Measurements from ENCODE around the gene OPCML. TPM values are rescaled to one million over a fixed set of nuclear protein-coding genes. Genes with fewer than 3 reads are reported as not detected.

Gene OPCML
- total RNA-seq, 1 donor from 2014 or later, result 1.2 TPM

DNA sequence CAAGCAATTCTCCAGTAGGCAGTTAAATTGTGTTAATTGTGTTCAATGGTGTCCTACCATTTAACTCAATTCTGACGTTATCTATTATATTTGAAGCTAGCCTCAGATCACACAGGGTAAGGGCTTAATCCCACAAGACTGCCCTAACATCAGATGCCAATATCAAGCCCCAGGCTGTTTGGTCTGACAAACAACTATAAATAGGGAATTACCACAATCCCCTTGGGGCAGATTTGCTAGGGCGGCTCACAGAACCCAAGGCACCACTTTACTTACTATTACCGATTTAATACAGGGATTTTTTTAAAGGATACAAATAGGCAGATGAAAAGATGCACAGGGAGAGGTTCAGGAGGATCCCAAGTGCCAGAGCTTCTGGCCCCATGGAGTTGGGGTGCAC, 678.4 kb downstream of the OPCML start:
- no peak overlapping the region for H3K27ac Mint-ChIP-seq (ENCODE audit: unreplicated experiment)
- no peaks in the 10 kb centered on the region for H3K27me3 Mint-ChIP-seq (ENCODE audit: low read depth)
- peaks cover 2% of the 10 kb centered on the region for H3K9me3 Mint-ChIP-seq
- no peak overlapping the region for H3K4me3 Mint-ChIP-seq
- H3K36me3 Mint-ChIP-seq (ENCODE audit: low read depth), result no peaks in the 10 kb centered on the region
- TF ChIP-seq, protein P1, sequence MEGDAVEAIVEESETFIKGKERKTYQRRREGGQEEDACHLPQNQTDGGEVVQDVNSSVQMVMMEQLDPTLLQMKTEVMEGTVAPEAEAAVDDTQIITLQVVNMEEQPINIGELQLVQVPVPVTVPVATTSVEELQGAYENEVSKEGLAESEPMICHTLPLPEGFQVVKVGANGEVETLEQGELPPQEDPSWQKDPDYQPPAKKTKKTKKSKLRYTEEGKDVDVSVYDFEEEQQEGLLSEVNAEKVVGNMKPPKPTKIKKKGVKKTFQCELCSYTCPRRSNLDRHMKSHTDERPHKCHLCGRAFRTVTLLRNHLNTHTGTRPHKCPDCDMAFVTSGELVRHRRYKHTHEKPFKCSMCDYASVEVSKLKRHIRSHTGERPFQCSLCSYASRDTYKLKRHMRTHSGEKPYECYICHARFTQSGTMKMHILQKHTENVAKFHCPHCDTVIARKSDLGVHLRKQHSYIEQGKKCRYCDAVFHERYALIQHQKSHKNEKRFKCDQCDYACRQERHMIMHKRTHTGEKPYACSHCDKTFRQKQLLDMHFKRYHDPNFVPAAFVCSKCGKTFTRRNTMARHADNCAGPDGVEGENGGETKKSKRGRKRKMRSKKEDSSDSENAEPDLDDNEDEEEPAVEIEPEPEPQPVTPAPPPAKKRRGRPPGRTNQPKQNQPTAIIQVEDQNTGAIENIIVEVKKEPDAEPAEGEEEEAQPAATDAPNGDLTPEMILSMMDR (conservative IDR thresholded peaks at IDR 0.05), result no peak
- H3K4me1 Mint-ChIP-seq, result peaks cover 9% of the 10 kb centered on the region
- DNase-seq (ENCODE audit: low read depth, low spot score), result no peak

DNA sequence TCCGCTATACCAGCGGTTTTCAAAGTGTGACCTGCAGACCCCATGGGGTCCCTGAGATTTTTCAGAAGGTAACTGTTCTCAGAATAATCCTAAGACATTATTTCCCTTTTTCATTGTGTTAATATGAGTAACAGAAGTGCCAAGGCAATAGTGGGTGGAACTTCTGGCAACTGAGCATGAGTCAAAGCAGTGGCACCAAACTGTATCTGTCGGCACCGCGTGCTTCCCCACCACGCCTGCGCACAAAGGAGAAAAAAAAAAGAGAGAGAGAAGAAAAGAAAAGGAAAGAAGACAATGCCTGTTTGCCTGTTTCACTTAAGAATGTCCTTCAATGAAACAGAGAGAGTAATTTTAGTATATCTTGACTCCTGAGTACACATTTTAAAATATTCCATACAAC, 679.9 kb downstream of the OPCML start:
- Mint-ChIP-seq H3K27me3 (ENCODE audit: low read depth) (no peaks in the 10 kb centered on the region), H3K36me3 (ENCODE audit: low read depth) (no peaks in the 10 kb centered on the region), H3K4me1 (no peaks in the 10 kb centered on the region), H3K4me3 (no peak overlapping the region), H3K27ac (ENCODE audit: unreplicated experiment) (no peak overlapping the region), H3K9me3 (peaks cover 2% of the 10 kb centered on the region)
- no peak for DNase-seq (ENCODE audit: low read depth, low spot score)
- TF ChIP-seq, protein P1 (conservative IDR thresholded peaks at IDR 0.05), result no peak

DNA sequence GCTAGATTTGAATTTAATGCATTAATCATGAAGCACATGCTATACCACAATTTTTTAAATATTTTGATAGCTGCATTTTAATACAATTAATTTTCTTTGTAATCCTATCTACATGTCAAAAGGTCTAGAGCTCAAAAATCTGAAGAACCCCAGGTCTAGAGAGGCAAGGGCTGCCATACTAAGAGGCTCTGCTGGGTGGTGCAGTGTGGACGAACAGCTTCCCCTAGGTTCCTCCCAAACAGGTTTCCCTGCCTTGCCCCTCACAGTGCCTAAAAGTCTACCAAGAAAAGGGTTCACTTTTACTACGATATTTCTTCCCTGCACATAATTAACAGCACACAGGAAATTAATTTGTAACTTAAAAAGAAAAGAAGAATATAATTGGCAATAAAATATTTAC, 681.1 kb downstream of the OPCML start:
- Mint-ChIP-seq H3K4me1 (no peaks in the 10 kb centered on the region), H3K36me3 (ENCODE audit: low read depth) (no peaks in the 10 kb centered on the region), H3K4me3 (no peak overlapping the region), H3K27me3 (ENCODE audit: low read depth) (no peaks in the 10 kb centered on the region), H3K9me3 (peaks cover 2% of the 10 kb centered on the region), H3K27ac (ENCODE audit: unreplicated experiment) (no peak overlapping the region)
- TF ChIP-seq, protein P1 (conservative IDR thresholded peaks at IDR 0.05), result no peak
- DNase-seq (ENCODE audit: low read depth, low spot score), result no peak

DNA sequence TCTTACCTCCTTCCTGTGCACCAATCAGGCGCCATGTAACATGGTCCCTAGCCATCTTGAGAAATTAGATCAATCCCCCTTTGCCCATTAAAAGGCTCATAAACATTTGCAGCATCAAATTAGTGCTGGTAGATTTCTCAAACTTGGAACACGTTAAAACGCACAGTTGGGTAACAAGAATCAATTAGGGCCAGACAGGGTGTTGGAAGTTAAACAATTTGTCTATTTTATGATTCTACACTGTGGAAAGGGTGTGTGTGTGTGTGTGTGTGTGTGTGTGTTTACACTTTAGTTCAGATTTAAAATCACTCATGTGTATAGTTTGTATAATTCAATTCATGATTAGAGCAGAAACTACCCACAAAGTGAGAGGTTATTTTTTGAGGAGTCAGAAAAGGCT, 682.0 kb downstream of the OPCML start:
- Mint-ChIP-seq H3K9me3 (peaks cover 2% of the 10 kb centered on the region), H3K27ac (ENCODE audit: unreplicated experiment) (no peak overlapping the region), H3K36me3 (ENCODE audit: low read depth) (no peaks in the 10 kb centered on the region), H3K4me3 (no peak overlapping the region), H3K27me3 (ENCODE audit: low read depth) (no peaks in the 10 kb centered on the region), H3K4me1 (no peaks in the 10 kb centered on the region)
- TF ChIP-seq, protein P1 (conservative IDR thresholded peaks at IDR 0.05), result no peak
- DNase-seq (ENCODE audit: low read depth, low spot score), result no peak

DNA sequence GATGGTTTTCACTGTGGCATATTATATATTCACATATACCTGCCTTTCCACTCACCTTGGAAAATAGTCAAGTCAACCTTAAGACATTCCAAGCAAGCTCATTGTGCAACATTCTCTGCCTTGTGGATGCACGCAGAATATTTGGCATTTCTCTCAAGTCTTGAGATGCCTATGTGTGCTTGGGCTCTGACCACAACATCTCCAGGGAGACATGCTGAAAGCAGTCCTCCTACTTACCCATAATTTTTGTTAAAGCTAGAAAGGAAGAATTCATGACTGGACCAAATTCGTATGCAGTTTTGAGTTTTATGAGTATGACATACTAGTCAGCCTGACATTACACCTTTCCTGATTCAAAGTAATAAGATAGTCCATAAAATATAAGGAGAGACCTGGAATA, 684.0 kb downstream of the OPCML start:
- TF ChIP-seq, protein P1 (conservative IDR thresholded peaks at IDR 0.05), result no peak
- Mint-ChIP-seq H3K27me3 (ENCODE audit: low read depth) (no peaks in the 10 kb centered on the region), H3K27ac (ENCODE audit: unreplicated experiment) (no peak overlapping the region), H3K4me3 (no peak overlapping the region), H3K36me3 (ENCODE audit: low read depth) (no peaks in the 10 kb centered on the region), H3K9me3 (no peaks in the 10 kb centered on the region), H3K4me1 (no peaks in the 10 kb centered on the region)
- DNase-seq (ENCODE audit: low read depth, low spot score), result no peak

DNA sequence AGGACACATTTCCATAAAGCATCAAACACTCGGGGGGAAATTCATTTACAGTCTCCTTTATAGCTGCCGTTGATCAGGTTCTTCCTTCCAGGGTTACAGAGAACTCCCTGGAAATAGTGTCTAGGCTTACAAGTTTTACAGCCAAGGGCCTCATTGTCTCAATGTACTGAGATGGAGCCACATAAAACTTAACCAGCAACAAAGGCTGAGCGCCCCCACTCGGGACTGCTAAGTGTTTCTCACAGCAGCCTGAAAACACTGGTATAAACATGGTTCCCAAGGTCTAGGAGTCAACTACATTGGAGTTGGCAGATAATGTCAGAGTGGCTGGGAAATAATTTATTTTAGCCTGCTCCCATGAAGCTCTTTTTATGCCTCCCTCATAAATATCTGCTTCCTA, 686.2 kb downstream of the OPCML start:
- no peaks in the 10 kb centered on the region for H3K36me3 Mint-ChIP-seq (ENCODE audit: low read depth)
- no peak overlapping the region for H3K27ac Mint-ChIP-seq (ENCODE audit: unreplicated experiment)
- TF ChIP-seq, protein P1 (conservative IDR thresholded peaks at IDR 0.05), result no peak
- H3K4me3 Mint-ChIP-seq, result no peak overlapping the region
- H3K9me3 Mint-ChIP-seq, result no peaks in the 10 kb centered on the region
- peaks cover 4% of the 10 kb centered on the region for H3K4me1 Mint-ChIP-seq
- DNase-seq (ENCODE audit: low read depth, low spot score), result no peak
- no peaks in the 10 kb centered on the region for H3K27me3 Mint-ChIP-seq (ENCODE audit: low read depth)

Measured in neural crest cell (in vitro differentiated cells).